ENCODE data around the gene EPS8L1.

The EPS8L1 gene

GRCh38 chr19:55071913-55072312 is 3.8 kb upstream of the EPS8L1 start:
- no peak for TF ChIP-seq CTCF (IDR thresholded peaks at IDR 0.05)

- no peak for TF ChIP-seq CTCF (IDR thresholded peaks at IDR 0.05)
Measured at GRCh38 chr19:55076321-55076720, 652 bp downstream of the EPS8L1 start.

- no peak for TF ChIP-seq CTCF (IDR thresholded peaks at IDR 0.05)
Measured at GRCh38 chr19:55077106-55077505, 1.4 kb downstream of the EPS8L1 start.

GRCh38 chr19:55078996-55079395 is 3.3 kb downstream of the EPS8L1 start:
- TF ChIP-seq CTCF (IDR thresholded peaks at IDR 0.05), result no peak

GRCh38 chr19:55079400-55080038 is 3.9 kb downstream of the EPS8L1 start:
- TF ChIP-seq CTCF (IDR thresholded peaks at IDR 0.05), result no peak

- TF ChIP-seq CTCF (IDR thresholded peaks at IDR 0.05), result no peak
Measured at GRCh38 chr19:55080121-55080967, 4.7 kb downstream of the EPS8L1 start.

GRCh38 chr19:55080968-55081769 is 5.5 kb downstream of the EPS8L1 start:
- TF ChIP-seq CTCF (IDR thresholded peaks at IDR 0.05), result no peak
